UCSD-AML1 (cell line): ENCODE results near the gene HEMK1.

Experiments
- DNase-seq: peaks from one replicate; lab custom pipeline; 2025; ENCODE audit not compliant: unreplicated experiment; lab: John Stamatoyannopoulos, UW

HEMK1 gene

GRCh38 chr3:50635066-50635465 is 65.7 kb downstream of the HEMK1 start:
- DNase-seq = no peak

GRCh38 chr3:50637011-50637410 is 67.7 kb downstream of the HEMK1 start:
- no peak for DNase-seq

DNA sequence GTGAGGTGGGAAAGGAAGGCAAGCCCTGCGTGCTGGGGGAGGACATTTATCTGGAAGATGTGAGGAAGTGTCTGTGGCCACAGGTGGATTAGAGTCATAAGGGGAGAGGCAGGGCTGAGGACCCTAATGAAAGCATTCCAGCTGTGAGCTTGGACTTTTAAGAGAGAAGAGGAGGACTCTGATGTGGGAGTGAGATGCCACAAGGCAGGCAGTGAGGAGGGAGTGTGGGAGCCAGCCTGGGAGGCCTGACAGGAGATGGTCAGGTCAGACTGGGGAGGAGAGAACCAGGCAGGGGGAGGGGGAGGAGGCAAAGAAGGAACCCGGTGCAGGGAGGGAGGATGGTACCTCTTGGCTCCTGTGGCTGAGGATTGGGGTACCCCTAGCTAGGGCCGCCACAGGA is 68.6 kb downstream of the HEMK1 start:
- no peak for DNase-seq

- no peak for DNase-seq
Observed at GRCh38 chr3:50639055-50639494, 69.8 kb downstream of the HEMK1 start.

GRCh38 chr3:50642382-50642781 is 73.1 kb downstream of the HEMK1 start:
- no peak for DNase-seq

GRCh38 chr3:50644561-50644960 is 75.2 kb downstream of the HEMK1 start:
- DNase-seq = no peak

DNA sequence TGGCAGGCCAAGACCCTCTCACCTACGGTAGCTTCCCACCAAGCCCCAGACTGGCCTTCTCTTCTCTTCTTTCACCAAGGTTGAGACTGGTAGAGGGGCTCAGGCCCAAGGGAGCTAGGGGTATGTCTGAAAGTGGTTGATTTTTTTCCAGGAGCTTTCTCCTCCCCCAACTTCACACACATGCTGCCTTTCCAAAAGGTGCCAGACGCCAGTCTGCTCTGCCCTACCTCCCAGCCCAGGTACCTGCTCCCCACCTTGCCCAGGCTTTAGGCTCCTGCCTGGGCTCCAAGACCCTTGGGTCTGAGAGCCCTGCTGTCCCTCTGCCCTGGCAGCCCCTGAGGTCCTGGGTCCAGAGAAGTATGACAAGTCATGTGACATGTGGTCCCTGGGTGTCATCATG is 76.1 kb downstream of the HEMK1 start:
- no peak for DNase-seq
